Hepatocyte (in vitro differentiated cells): ENCODE data around the gene PRKCA.

Source experiments
- EZH2phosphoT487 ChIP-seq: fragments of 200-600 bp; sonication (generic); IDR thresholded peaks from one replicate; pipeline ENCODE4 v1.6.1; 2018; ENCODE audit warnings: antibody characterized with exemption, mild to moderate bottlenecking, low read depth, moderate library complexity; ENCODE audit not compliant: unreplicated experiment, severe bottlenecking
- TF ChIP-seq, protein P1 (sequence below): fragments of 200-600 bp; sonication (generic); IDR thresholded peaks from 2 replicates; pipeline ENCODE4 v1.5.1; 2016; ENCODE audit warnings: antibody characterized with exemption, mild to moderate bottlenecking; ENCODE audit not compliant: poor library complexity

- TF ChIP-seq, protein P1, sequence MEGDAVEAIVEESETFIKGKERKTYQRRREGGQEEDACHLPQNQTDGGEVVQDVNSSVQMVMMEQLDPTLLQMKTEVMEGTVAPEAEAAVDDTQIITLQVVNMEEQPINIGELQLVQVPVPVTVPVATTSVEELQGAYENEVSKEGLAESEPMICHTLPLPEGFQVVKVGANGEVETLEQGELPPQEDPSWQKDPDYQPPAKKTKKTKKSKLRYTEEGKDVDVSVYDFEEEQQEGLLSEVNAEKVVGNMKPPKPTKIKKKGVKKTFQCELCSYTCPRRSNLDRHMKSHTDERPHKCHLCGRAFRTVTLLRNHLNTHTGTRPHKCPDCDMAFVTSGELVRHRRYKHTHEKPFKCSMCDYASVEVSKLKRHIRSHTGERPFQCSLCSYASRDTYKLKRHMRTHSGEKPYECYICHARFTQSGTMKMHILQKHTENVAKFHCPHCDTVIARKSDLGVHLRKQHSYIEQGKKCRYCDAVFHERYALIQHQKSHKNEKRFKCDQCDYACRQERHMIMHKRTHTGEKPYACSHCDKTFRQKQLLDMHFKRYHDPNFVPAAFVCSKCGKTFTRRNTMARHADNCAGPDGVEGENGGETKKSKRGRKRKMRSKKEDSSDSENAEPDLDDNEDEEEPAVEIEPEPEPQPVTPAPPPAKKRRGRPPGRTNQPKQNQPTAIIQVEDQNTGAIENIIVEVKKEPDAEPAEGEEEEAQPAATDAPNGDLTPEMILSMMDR = no peak
- no peak for TF ChIP-seq EZH2phosphoT487
Measured at GRCh38 chr17:66296289-66296725, 6.1 kb upstream of the PRKCA start.
